Heart left ventricle (tissue), 13 donors: ENCODE data around the gene IL17D.

Experiments
- CTCF ChIP-seq, 12 donors: fragments of 200-600 bp; sonication (generic) in 4 of 12; IDR thresholded peaks; one replicate each; pipeline versions ENCODE4 v1.5.0 to v1.8.0; 2018 to 2022; ENCODE audit warnings: antibody characterized with exemption in 12 of 12, mild to moderate bottlenecking in 5 of 12
- POLR2A ChIP-seq, 2 donors: fragments of 450-650 bp; IDR thresholded peaks; one replicate each; pipeline ENCODE4 v1.6.1; 2017; ENCODE audit warnings: antibody characterized with exemption in 2 of 2, mild to moderate bottlenecking in 2 of 2, moderate library complexity in 2 of 2
- donor health status: ischemic (EF 13 %, LVEDD 7.1; RV severe dilation, severe dysfunction).
- donor health status: DM: no; HTN: yes; CAD: no.
- donor health status: DM: no; HTN: no; CAD: no.
- donor health status: ischemic (EF 25% LVEDD 6.9; RV normal size, moderate dysfunction).
- donor health status: ischemic (EF 25% LVEDD 5.7; RV mildly dilated, moderate dysfunction).
- donor health status: ischemic (EF 35%, LVEDD 5.7; RV mildly dilated, moderate dysfunction).
- donor health status: nonischemic (EF 11% LVEDD 7.7; RV severe dilation, severe dysfunction).
- donor health status: DM: yes; HTN: yes; CAD: no.
- donor health status: PGD.
- donor health status: ischemic (EF 29% LVEDD 5.4; RV normal size, mild dysfunction).
- donor health status: nonischemic (EF 23%, LVEDD 6.1; RV moderate dilation, normal function).

DNA sequence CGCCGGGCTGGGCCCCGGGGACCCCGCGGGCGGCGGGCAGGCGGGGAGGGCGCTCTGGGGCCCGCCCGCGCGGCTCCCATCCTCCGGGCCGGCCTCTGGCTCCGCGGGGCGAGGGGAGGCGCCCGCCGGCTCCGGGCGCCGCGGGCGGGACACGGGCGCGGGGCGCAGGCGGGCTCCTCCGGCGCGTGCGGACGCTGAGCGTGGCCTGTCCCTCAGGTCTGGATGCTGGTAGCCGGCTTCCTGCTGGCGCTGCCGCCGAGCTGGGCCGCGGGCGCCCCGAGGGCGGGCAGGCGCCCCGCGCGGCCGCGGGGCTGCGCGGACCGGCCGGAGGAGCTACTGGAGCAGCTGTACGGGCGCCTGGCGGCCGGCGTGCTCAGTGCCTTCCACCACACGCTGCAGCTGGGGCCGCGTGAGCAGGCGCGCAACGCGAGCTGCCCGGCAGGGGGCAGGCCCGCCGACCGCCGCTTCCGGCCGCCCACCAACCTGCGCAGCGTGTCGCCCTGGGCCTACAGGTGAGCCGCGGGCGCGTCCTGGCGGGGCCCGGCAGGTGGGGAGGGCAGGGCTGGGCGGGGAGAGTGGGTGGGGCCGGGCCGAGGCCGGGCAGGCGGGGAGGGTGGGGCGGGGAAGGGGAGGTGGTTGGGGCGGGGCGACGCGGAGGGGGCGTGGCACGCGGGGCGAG lies 420 bp downstream of the IL17D start:
- TF ChIP-seq CTCF (IDR thresholded peaks at IDR 0.05), result peak; percentile 7 to 66 (median 42)
- TF ChIP-seq POLR2A (IDR thresholded peaks at IDR 0.05), result no peak
